Skeletal muscle satellite cell (primary cell): ENCODE data around the gene PDK1.

Source experiments
- H3K27me3 ChIP-seq: 2 replicates; pipeline ENCODE4 v1.7.0; 2013; ENCODE audit warnings: low read length; ENCODE audit not compliant: control insufficient read depth, insufficient read depth
- H3K36me3 ChIP-seq: 2 replicates; pipeline ENCODE4 v1.7.0; 2013; ENCODE audit warnings: mild to moderate bottlenecking, control low read depth, low read length; ENCODE audit not compliant: insufficient read depth
- H3K4me1 ChIP-seq: 2 replicates; pipeline ENCODE4 v1.7.0; 2013; ENCODE audit warnings: low read length; ENCODE audit not compliant: control insufficient read depth, insufficient read depth
- H3K4me2 ChIP-seq: 2 replicates; pipeline ENCODE4 v1.7.0; 2013; ENCODE audit warnings: mild to moderate bottlenecking, low read length
- H3K4me3 ChIP-seq: 2 replicates; pipeline ENCODE4 v1.7.0; 2013; ENCODE audit warnings: low read length
- H3K9ac ChIP-seq: 2 replicates; pipeline ENCODE4 v1.7.0; 2013; ENCODE audit warnings: mild to moderate bottlenecking, low read depth, low read length, moderate library complexity
- H3K9me3 ChIP-seq: replicated peaks from 2 replicates; pipeline ENCODE4 v1.7.0; 2013; ENCODE audit warnings: mild to moderate bottlenecking, control low read depth, low read length

Gene PDK1

GRCh38 chr2:172600557-172601008, 44.7 kb downstream of the PDK1 start:
- Histone ChIP-seq H3K9me3 (no peaks in the 10 kb centered on the region), H3K4me1 (peaks cover 4% of the 10 kb centered on the region), H3K36me3 (peaks cover 11% of the 10 kb centered on the region), H3K4me3 (no peak overlapping the region), H3K4me2 (no peak overlapping the region), H3K9ac (no peak overlapping the region), H3K27me3 (no peaks in the 10 kb centered on the region)

- Histone ChIP-seq H3K4me3 (no peak overlapping the region), H3K27me3 (no peaks in the 10 kb centered on the region), H3K36me3 (peaks cover 2% of the 10 kb centered on the region), H3K9me3 (no peaks in the 10 kb centered on the region), H3K4me2 (no peak overlapping the region), H3K4me1 (no peaks in the 10 kb centered on the region), H3K9ac (no peak overlapping the region)
These were observed 50.4 kb downstream of the PDK1 start for GRCh38 chr2:172606285-172606684.

- H3K4me2 ChIP-seq, result no peak overlapping the region
- H3K4me3 ChIP-seq, result no peak overlapping the region
- H3K9ac ChIP-seq, result no peak overlapping the region
- no peaks in the 10 kb centered on the region for H3K27me3 ChIP-seq
- H3K36me3 ChIP-seq, result peaks cover 2% of the 10 kb centered on the region
- H3K4me1 ChIP-seq, result no peaks in the 10 kb centered on the region
- no peaks in the 10 kb centered on the region for H3K9me3 ChIP-seq
These were observed 51.6 kb downstream of the PDK1 start for GRCh38 chr2:172607379-172607928.

- Histone ChIP-seq H3K4me2 (no peak overlapping the region), H3K9ac (no peak overlapping the region), H3K4me1 (no peaks in the 10 kb centered on the region), H3K4me3 (no peak overlapping the region), H3K27me3 (no peaks in the 10 kb centered on the region), H3K36me3 (peaks cover 2% of the 10 kb centered on the region), H3K9me3 (no peaks in the 10 kb centered on the region)
These were observed 53.6 kb downstream of the PDK1 start for GRCh38 chr2:172609488-172609887.

- Histone ChIP-seq H3K27me3 (no peaks in the 10 kb centered on the region), H3K36me3 (no peaks in the 10 kb centered on the region), H3K4me3 (no peak overlapping the region), H3K9ac (no peak overlapping the region), H3K9me3 (no peaks in the 10 kb centered on the region), H3K4me2 (no peak overlapping the region), H3K4me1 (no peaks in the 10 kb centered on the region)
These were observed 56.2 kb downstream of the PDK1 start for GRCh38 chr2:172612051-172612450.

- Histone ChIP-seq H3K9ac (no peak overlapping the region), H3K4me1 (no peaks in the 10 kb centered on the region), H3K36me3 (no peaks in the 10 kb centered on the region), H3K27me3 (no peaks in the 10 kb centered on the region), H3K4me2 (no peak overlapping the region), H3K9me3 (no peaks in the 10 kb centered on the region), H3K4me3 (no peak overlapping the region)
These were observed 57.1 kb downstream of the PDK1 start for GRCh38 chr2:172613040-172613439.

- H3K27me3 ChIP-seq, result no peaks in the 10 kb centered on the region
- no peak overlapping the region for H3K9ac ChIP-seq
- H3K36me3 ChIP-seq, result no peaks in the 10 kb centered on the region
- no peaks in the 10 kb centered on the region for H3K9me3 ChIP-seq
- H3K4me3 ChIP-seq, result no peak overlapping the region
- no peaks in the 10 kb centered on the region for H3K4me1 ChIP-seq
- H3K4me2 ChIP-seq, result no peak overlapping the region
These were observed 57.8 kb downstream of the PDK1 start for GRCh38 chr2:172613615-172614231.

GRCh38 chr2:172614932-172615331, 59.0 kb downstream of the PDK1 start:
- Histone ChIP-seq H3K4me1 (no peaks in the 10 kb centered on the region), H3K9me3 (no peaks in the 10 kb centered on the region)

GRCh38 chr2:172615727-172616261, 59.9 kb downstream of the PDK1 start:
- H3K4me3 ChIP-seq, result no peak overlapping the region
- H3K4me1 ChIP-seq, result no peaks in the 10 kb centered on the region
- no peak overlapping the region for H3K9ac ChIP-seq
- no peaks in the 10 kb centered on the region for H3K36me3 ChIP-seq
- no peaks in the 10 kb centered on the region for H3K27me3 ChIP-seq
- no peaks in the 10 kb centered on the region for H3K9me3 ChIP-seq
- H3K4me2 ChIP-seq, result no peak overlapping the region

More at GRCh38 chr2:172614932-172615331, 59.0 kb downstream of the PDK1 start:
- H3K27me3 ChIP-seq, result no peaks in the 10 kb centered on the region
- H3K4me3 ChIP-seq, result no peak overlapping the region
- no peak overlapping the region for H3K9ac ChIP-seq
- H3K4me2 ChIP-seq, result no peak overlapping the region
- H3K36me3 ChIP-seq, result no peaks in the 10 kb centered on the region

GRCh38 chr2:172617115-172617514, 61.2 kb downstream of the PDK1 start:
- Histone ChIP-seq H3K4me1 (no peaks in the 10 kb centered on the region), H3K9me3 (no peaks in the 10 kb centered on the region), H3K4me3 (no peak overlapping the region), H3K27me3 (no peaks in the 10 kb centered on the region), H3K4me2 (no peak overlapping the region), H3K36me3 (no peaks in the 10 kb centered on the region), H3K9ac (no peak overlapping the region)

- Histone ChIP-seq H3K27me3 (no peaks in the 10 kb centered on the region), H3K9ac (no peak overlapping the region), H3K36me3 (no peaks in the 10 kb centered on the region), H3K9me3 (no peaks in the 10 kb centered on the region), H3K4me3 (no peak overlapping the region), H3K4me2 (no peak overlapping the region), H3K4me1 (peaks cover 15% of the 10 kb centered on the region)
These were observed 67.5 kb downstream of the PDK1 start for GRCh38 chr2:172623249-172623965.
